SH-SY5Y (cell line): Measurements from ENCODE around the gene TBXT.

Source experiments
- GATA2 ChIP-seq: IDR thresholded peaks from 2 replicates; pipeline ENCODE4 v1.6.1; 2011; ENCODE audit warnings: mild to moderate bottlenecking, low read depth, low read length
- GATA3 ChIP-seq: IDR thresholded peaks from 2 replicates; pipeline ENCODE4 v1.6.1; 2011; ENCODE audit warnings: low read depth, mild to moderate bottlenecking, low read length, moderate library complexity

DNA sequence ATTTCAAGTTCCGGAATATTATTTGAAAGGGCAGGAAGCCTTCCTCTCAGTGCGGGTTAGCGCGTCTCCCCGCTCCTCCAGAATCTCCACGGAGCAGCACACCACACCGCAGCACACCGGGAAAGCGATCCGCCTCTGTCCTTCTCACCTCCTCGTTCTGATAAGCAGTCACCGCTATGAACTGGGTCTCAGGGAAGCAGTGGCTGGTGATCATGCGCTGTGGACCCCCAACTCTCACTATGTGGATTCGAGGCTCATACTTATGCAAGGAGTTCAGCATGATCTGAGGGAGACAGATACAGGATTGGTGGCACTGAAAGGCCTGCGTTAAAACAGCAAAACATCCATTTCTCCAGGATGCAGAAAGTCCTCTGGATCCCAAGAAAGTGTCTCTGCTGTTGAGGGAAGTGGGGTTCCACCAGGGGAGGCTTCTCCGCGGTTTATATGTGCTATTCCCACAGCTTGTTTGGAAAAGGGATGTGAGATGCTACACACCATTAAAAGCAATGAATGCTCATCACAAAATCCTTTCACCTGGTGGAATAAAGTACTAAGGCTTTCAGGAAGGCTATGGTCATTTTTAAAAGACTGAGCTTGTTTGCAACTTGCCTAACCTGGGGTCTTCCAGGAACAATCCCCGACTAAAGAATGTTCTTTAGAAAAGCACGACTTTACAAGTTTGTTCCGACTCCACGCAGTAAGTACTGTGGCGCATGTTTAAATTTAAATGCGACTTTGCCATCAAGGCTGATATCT is 1.9 kb downstream of the TBXT start:
- TF ChIP-seq GATA2 (no peak), GATA3 (no peak)
